Type B pancreatic cell (in vitro differentiated cells): Measurements from ENCODE around the gene CDH11. TPM values are rescaled to one million over a fixed set of nuclear protein-coding genes. Genes with fewer than 3 reads are reported as not detected.

Experiments used
- DNase-seq: peaks from one replicate; pipeline ENCODE4 v3.0.0; 2021; ENCODE audit warnings: mixed read lengths; ENCODE audit not compliant: unreplicated experiment; ENCODE audit errors: extremely low spot score
- H3K27ac Mint-ChIP-seq: 2 replicates; pipeline ENCODE4 v1.8.0; 2021; ENCODE audit warnings: mild to moderate bottlenecking, mixed read lengths
- H3K27me3 Mint-ChIP-seq: 2 replicates; pipeline ENCODE4 v1.8.0; 2021; ENCODE audit warnings: mixed read lengths
- H3K36me3 Mint-ChIP-seq: 2 replicates; pipeline ENCODE4 v1.8.0; 2021; ENCODE audit warnings: mixed read lengths
- H3K4me1 Mint-ChIP-seq: one replicate; pipeline ENCODE4 v1.8.0; 2021; ENCODE audit warnings: mixed read lengths; ENCODE audit not compliant: unreplicated experiment
- H3K4me3 Mint-ChIP-seq: 2 replicates; pipeline ENCODE4 v1.8.0; 2021; ENCODE audit warnings: mild to moderate bottlenecking, mixed read lengths
- H3K9me3 Mint-ChIP-seq: 2 replicates; pipeline ENCODE4 v1.8.0; 2021; ENCODE audit warnings: mixed read lengths
- total RNA-seq: library from RNA; stranded (reverse); gene quantifications from 2 replicates; pipeline ENCODE4 v1.2.1, GENCODE V29; 2021; ENCODE audit warnings: low replicate concordance
- TF ChIP-seq, protein P1 (sequence below): fragments of 200-600 bp; sonication (generic); conservative IDR thresholded peaks from 2 replicates; pipeline ENCODE4 v1.5.0; 2021; ENCODE audit warnings: antibody characterized with exemption, mild to moderate bottlenecking

Gene CDH11
- total RNA-seq, 1 donor from 2014 or later: 287 TPM

DNA sequence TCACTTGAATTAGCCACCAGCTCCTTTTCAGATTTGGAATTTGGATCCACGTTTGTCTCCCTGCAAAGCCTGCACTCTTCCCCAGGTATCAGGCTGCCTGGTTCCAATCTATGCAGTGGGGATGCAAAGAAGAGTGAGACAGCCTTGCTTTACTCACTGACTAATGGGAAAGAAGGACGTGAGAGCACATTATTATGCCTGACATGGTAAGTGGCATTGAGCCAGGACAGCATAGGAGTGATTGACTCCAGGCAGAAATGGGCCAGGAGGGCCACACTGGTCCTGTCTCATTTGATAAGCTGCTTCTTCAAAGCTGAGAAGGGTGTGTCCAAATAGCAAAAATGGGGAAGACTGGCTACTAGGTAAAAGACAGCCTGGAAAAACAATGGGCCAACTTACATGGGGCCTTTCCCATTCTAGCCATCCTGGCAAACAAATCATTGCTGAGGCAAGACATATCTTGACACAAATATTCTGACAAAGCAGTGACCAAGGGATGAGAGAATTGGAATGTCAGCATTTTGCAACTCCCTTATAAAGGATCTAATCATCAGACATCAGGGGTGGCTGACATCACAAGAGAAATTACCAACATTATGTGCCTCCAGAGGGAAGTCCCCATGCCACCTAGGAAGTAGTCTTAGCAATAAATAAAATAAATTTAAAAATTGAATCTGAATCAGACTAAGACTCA lies 38.6 kb downstream of the CDH11 start:
- DNase-seq: no peak
- H3K9me3 Mint-ChIP-seq: no peaks in the 10 kb centered on the region
- H3K36me3 Mint-ChIP-seq: peaks cover 1% of the 10 kb centered on the region
- no peak overlapping the region for H3K27ac Mint-ChIP-seq
- H3K4me3 Mint-ChIP-seq: no peak overlapping the region
- peaks cover 1% of the 10 kb centered on the region for H3K27me3 Mint-ChIP-seq
- H3K4me1 Mint-ChIP-seq: no peaks in the 10 kb centered on the region
- TF ChIP-seq, protein P1, sequence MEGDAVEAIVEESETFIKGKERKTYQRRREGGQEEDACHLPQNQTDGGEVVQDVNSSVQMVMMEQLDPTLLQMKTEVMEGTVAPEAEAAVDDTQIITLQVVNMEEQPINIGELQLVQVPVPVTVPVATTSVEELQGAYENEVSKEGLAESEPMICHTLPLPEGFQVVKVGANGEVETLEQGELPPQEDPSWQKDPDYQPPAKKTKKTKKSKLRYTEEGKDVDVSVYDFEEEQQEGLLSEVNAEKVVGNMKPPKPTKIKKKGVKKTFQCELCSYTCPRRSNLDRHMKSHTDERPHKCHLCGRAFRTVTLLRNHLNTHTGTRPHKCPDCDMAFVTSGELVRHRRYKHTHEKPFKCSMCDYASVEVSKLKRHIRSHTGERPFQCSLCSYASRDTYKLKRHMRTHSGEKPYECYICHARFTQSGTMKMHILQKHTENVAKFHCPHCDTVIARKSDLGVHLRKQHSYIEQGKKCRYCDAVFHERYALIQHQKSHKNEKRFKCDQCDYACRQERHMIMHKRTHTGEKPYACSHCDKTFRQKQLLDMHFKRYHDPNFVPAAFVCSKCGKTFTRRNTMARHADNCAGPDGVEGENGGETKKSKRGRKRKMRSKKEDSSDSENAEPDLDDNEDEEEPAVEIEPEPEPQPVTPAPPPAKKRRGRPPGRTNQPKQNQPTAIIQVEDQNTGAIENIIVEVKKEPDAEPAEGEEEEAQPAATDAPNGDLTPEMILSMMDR: no peak

DNA sequence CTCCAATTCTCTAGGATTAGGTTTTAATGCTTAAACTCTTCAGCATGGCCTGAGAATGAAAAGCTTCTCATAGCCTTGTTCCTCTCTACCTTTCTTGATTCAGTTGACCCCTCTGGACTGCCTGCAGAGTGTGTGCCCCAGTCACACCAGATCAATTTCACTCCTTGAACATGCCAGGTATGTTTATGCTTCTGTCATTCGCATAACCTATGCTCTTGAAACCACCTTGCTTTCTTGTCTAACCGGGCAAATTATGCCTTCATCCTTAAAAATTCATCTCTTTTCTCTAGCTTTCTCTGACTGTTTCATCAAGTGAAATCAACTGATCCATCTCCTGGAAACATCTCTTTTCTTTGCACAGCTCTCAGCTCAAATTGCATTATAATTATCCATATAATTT lies 42.3 kb downstream of the CDH11 start:
- DNase-seq: no peak
- H3K9me3 Mint-ChIP-seq: no peaks in the 10 kb centered on the region
- H3K4me1 Mint-ChIP-seq: no peaks in the 10 kb centered on the region
- TF ChIP-seq, protein P1: no peak
- H3K27me3 Mint-ChIP-seq: peaks cover 8% of the 10 kb centered on the region
- H3K36me3 Mint-ChIP-seq: peaks cover 9% of the 10 kb centered on the region
- no peak overlapping the region for H3K4me3 Mint-ChIP-seq
- no peak overlapping the region for H3K27ac Mint-ChIP-seq

DNA sequence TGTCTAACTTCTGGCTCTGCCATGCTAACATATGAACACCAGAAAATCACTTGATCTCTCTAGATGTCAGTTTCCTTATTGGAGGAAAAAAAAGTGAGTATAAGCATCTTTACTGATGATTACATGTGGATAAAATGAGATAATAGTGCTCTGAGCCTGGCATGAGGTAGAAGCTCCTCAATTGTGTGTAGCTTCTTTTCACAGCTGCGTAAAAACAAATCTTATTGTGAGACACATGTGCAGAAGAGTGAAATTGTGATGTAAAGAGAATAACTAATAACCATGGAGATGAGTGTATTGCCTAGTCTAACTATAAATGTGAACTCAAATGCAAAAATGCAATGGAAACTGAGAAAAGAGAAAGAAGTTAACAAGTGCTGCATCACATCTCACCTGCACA lies 44.7 kb downstream of the CDH11 start:
- Mint-ChIP-seq H3K27me3 (peaks cover 8% of the 10 kb centered on the region), H3K36me3 (peaks cover 12% of the 10 kb centered on the region), H3K27ac (no peak overlapping the region), H3K4me3 (no peak overlapping the region), H3K9me3 (no peaks in the 10 kb centered on the region), H3K4me1 (no peaks in the 10 kb centered on the region)
- DNase-seq: no peak
- TF ChIP-seq, protein P1: no peak

DNA sequence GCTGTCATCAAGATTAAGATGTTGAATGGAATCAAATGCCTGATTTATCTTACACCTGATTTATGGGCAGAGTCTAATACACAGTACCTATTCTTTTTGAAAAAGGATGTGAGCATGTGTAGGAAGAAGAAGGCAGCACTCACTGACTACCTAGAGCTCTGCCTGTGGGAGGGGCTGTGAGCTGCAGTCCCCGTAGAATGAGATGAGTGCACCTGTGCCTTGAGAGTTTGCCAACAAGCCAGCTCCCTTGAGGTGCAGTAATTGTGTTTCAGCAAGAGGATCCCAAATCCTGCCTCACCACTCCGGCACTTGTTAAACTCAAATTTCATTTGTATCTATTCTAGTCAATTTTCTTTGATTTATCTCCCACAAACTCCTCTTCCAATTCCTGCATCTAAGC lies 46.0 kb downstream of the CDH11 start:
- Mint-ChIP-seq H3K4me1 (peaks cover 9% of the 10 kb centered on the region), H3K27ac (no peak overlapping the region), H3K4me3 (no peak overlapping the region), H3K9me3 (no peaks in the 10 kb centered on the region), H3K36me3 (peaks cover 18% of the 10 kb centered on the region), H3K27me3 (peaks cover 8% of the 10 kb centered on the region)
- no peak for DNase-seq
- TF ChIP-seq, protein P1: no peak

DNA sequence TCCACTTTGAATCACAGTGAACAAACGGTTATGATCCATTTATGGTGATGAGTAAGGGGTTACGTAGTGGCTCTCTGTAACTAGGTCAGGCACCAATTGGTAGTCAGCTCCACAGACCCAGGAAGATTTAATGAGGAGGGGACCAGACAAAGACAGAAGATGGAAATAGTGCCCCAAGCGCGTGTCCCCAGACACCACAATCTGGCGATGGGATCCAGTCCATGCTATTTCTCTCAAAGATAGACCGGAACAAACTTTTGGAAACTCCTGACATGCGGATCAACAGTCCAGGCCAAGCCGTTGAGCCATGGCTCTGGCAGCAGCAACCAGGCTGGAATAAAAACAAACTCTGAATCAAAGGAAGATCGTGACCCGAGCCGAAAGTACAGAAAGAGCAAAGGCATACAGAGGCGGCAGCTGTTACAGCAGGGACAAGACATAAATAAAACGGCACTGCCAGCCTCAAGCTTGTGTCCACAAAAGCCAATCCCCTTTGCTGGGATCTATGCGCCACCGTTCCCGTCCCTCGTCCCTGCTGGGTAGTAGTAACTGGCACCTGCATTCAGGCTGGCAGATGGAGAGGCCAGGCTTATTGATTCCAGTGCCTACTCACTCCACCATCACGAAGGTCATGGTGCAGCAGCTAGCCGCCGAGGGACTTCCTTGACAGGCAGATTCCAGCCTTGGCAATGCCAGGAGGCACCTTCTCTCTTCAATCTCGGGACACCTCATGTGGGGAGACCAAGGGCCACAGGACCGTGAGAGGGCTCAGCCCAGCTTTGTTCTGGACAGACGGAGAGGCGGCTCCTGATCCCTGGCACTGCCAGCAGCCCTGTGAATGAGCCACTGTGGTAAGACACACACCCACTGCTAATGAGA lies 50.2 kb downstream of the CDH11 start:
- H3K9me3 Mint-ChIP-seq: no peaks in the 10 kb centered on the region
- H3K4me3 Mint-ChIP-seq: no peak overlapping the region
- no peak overlapping the region for H3K27ac Mint-ChIP-seq
- TF ChIP-seq, protein P1: no peak
- H3K4me1 Mint-ChIP-seq: peaks cover 38% of the 10 kb centered on the region
- DNase-seq: no peak
- H3K27me3 Mint-ChIP-seq: peaks cover 6% of the 10 kb centered on the region
- H3K36me3 Mint-ChIP-seq: peaks cover 9% of the 10 kb centered on the region
